CD14-positive monocyte (primary cell): ENCODE measurements around the gene TGFB3. TPM values are rescaled to one million over a fixed set of nuclear protein-coding genes. Genes with fewer than 3 reads are reported as not detected.

Source experiments
- DNase-seq, 3 donors: peaks; one replicate each; pipeline ENCODE4 v3.0.0-alpha.2; 2011 to 2022
- H2AFZ ChIP-seq: 2 replicates; pipeline ENCODE4 v1.6.0; 2012; ENCODE audit warnings: mild to moderate bottlenecking, low read depth, low read length, inconsistent platforms; ENCODE audit not compliant: insufficient read depth, poor library complexity, severe bottlenecking
- H3K27ac ChIP-seq, 2 donors: 1 replicate in 1 of 2; 2 replicates in 1 of 2; pipeline ENCODE4 v1.5.1; 2012 to 2013; ENCODE audit warnings: low read length in 2 of 2, control low read depth in 1 of 2, inconsistent platforms in 1 of 2, low read depth in 1 of 2, mild to moderate bottlenecking in 1 of 2
- H3K27me3 ChIP-seq, 2 donors: one replicate each; pipeline versions ENCODE4 v1.6.0 to v1.6.1; 2011 to 2013; ENCODE audit warnings: low read length in 2 of 2; ENCODE audit not compliant: control insufficient read depth in 2 of 2, insufficient read depth in 2 of 2
- H3K36me3 ChIP-seq, 2 donors: replicated peaks in 1 of 2; 1 replicate in 1 of 2; 2 replicates in 1 of 2; pipeline versions ENCODE4 v1.5.1 to v1.6.1; 2012 to 2013; ENCODE audit warnings: low read length in 2 of 2, control low read depth in 1 of 2, inconsistent platforms in 1 of 2, mild to moderate bottlenecking in 1 of 2; ENCODE audit not compliant: insufficient read depth in 2 of 2, control insufficient read depth in 1 of 2
- H3K4me1 ChIP-seq, 2 donors: 1 replicate in 1 of 2; 2 replicates in 1 of 2; pipeline versions ENCODE4 v1.5.1 to v1.6.1; 2012 to 2013; ENCODE audit warnings: low read length in 2 of 2, control low read depth in 1 of 2, inconsistent platforms in 1 of 2, mild to moderate bottlenecking in 1 of 2, moderate library complexity in 1 of 2; ENCODE audit not compliant: insufficient read depth in 2 of 2, control insufficient read depth in 1 of 2
- H3K4me2 ChIP-seq: replicated peaks from 2 replicates; pipeline ENCODE3; 2012; ENCODE audit warnings: low read length, moderate library complexity, mild to moderate bottlenecking; ENCODE audit not compliant: poor library complexity, severe bottlenecking; ENCODE audit errors: extremely low read depth
- H3K4me3 ChIP-seq, 3 experiments: fragments of 200-600 bp in 1 of 3; sonication (generic) in 1 of 3; replicated peaks in 1 of 3; 1 replicate in 2 of 3; 2 replicates in 1 of 3; pipeline ENCODE4 v1.5.1; 2011 to 2013; ENCODE audit warnings: low read length in 3 of 3, mild to moderate bottlenecking in 3 of 3, control low read depth in 2 of 3, low read depth in 2 of 3, inconsistent platforms in 1 of 3, moderate library complexity in 1 of 3
- H3K79me2 ChIP-seq: 2 replicates; pipeline ENCODE4 v1.6.0; 2012; ENCODE audit warnings: mild to moderate bottlenecking, control low read depth, inconsistent platforms, low read length, moderate library complexity; ENCODE audit not compliant: insufficient read depth
- H3K9ac ChIP-seq: 2 replicates; pipeline ENCODE4 v1.6.0; 2017; ENCODE audit warnings: low read length, mild to moderate bottlenecking; ENCODE audit not compliant: insufficient read depth, poor library complexity, severe bottlenecking
- H3K9me3 ChIP-seq, 2 donors: replicated peaks in 1 of 2; 1 replicate in 1 of 2; 2 replicates in 1 of 2; pipeline versions ENCODE4 v1.5.1 to v1.6.1; 2012 to 2013; ENCODE audit warnings: low read length in 2 of 2, control low read depth in 1 of 2; ENCODE audit not compliant: control insufficient read depth in 1 of 2, insufficient read depth in 1 of 2
- H4K20me1 ChIP-seq: 2 replicates; pipeline ENCODE4 v1.6.0; 2012; ENCODE audit warnings: mild to moderate bottlenecking, low read length, control low read depth, moderate library complexity; ENCODE audit not compliant: insufficient read depth
- H3K27ac Mint-ChIP-seq, 7 donors: one replicate each; pipeline ENCODE4 v1.8.0; 2020; ENCODE audit warnings: mild to moderate bottlenecking in 7 of 7, mixed read lengths in 7 of 7, moderate library complexity in 6 of 7, inconsistent platforms in 2 of 7
- H3K27me3 Mint-ChIP-seq, 3 donors: one replicate each; pipeline ENCODE4 v1.8.0; 2021 to 2022; ENCODE audit warnings: low read depth in 3 of 3, mild to moderate bottlenecking in 3 of 3, mixed read lengths in 3 of 3, moderate library complexity in 3 of 3, inconsistent platforms in 1 of 3
- H3K36me3 Mint-ChIP-seq, 2 donors: one replicate each; pipeline ENCODE4 v1.8.0; 2020; ENCODE audit warnings: mixed read lengths in 2 of 2, inconsistent platforms in 1 of 2, mild to moderate bottlenecking in 1 of 2
- H3K4me1 Mint-ChIP-seq: one replicate; pipeline ENCODE4 v1.8.0; 2020; ENCODE audit warnings: mild to moderate bottlenecking, mixed read lengths
- H3K4me3 Mint-ChIP-seq, 2 donors: one replicate each; pipeline ENCODE4 v1.8.0; 2020; ENCODE audit warnings: mild to moderate bottlenecking in 2 of 2, mixed read lengths in 2 of 2, moderate library complexity in 1 of 2
- H3K9me3 Mint-ChIP-seq, 7 donors: one replicate each; pipeline ENCODE4 v1.8.0; 2020 to 2022; ENCODE audit warnings: mixed read lengths in 7 of 7, mild to moderate bottlenecking in 6 of 7, moderate library complexity in 6 of 7, inconsistent platforms in 2 of 7
- WGBS: methylation state at CpG from one replicate; pipeline ENCODE4 v1.1.5; 2013; ENCODE audit warnings: missing lambda C conversion rate; ENCODE audit not compliant: insufficient coverage; 5-methylcytosine and 5-hydroxymethylcytosine counted together
- intact Hi-C, 2 donors: fragments of 100-400 bp; cut with micrococcal nuclease; formaldehyde crosslinking; loops; one replicate each; pipeline versions ENCODE4 v1.15.0 to v1.15.1; 2023
- polyA plus RNA-seq, 3 donors: library from polyadenylated mRNA; depleted of rRNA in 1 of 3; unstranded in 2 of 3; stranded (reverse) in 1 of 3; fragments of 300-500 nt in 2 of 3; fragments of >200 nt in 1 of 3; fragmentation: Illumina TruSeq in 2 of 3; gene quantifications; 1 replicate in 2 of 3; 2 replicates in 1 of 3; pipeline ENCODE4 v1.2.3, GENCODE V29; 2012 to 2021
- TF ChIP-seq, protein P1 (sequence below): fragments of 200-600 bp; IDR thresholded peaks from one replicate; pipeline ENCODE4 v1.8.0; 2022; ENCODE audit warnings: antibody characterized with exemption, mild to moderate bottlenecking

Gene TGFB3
- polyA plus RNA-seq, 3 donors: 0.07 to 1.8 TPM; not detected in 1

DNA sequence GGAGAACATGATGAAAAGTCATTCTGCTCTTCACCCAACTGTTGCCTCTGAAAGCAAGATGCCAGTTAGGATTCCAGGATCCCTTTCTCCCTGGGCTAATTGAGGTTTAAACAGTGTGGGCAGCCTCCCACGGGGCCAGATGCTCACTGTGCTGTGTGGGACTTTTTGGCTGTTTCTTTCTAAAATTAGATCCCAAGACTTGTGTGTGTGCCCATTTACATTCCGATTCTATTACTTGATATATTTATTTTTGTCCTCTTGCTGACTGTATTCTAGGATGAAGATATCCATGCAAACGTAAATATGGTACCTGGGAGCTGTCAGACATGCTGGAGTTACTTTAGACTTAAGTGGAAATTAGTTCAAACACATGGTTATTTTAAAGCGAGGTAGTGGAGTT is 10.0 kb upstream of the TGFB3 start:
- H3K27ac Mint-ChIP-seq: no peak overlapping the region
- no peaks in the 10 kb centered on the region for H3K27me3 Mint-ChIP-seq
- WGBS: no CpG with 5 or more reads among the region's 4 CpGs
- no peaks in the 10 kb centered on the region for H3K36me3 ChIP-seq
- no peaks in the 10 kb centered on the region for H3K79me2 ChIP-seq
- H3K27me3 ChIP-seq: no peaks in the 10 kb centered on the region
- peaks cover 2 to 3% of the 10 kb centered on the region in 2 donors for H3K36me3 Mint-ChIP-seq
- no peak overlapping the region for H3K9ac ChIP-seq
- H3K4me2 ChIP-seq: no peak overlapping the region
- H3K4me1 ChIP-seq: no peaks in the 10 kb centered on the region
- no peaks in the 10 kb centered on the region for H3K4me1 Mint-ChIP-seq
- no peak overlapping the region for H3K4me3 ChIP-seq
- no peak overlapping the region for H3K27ac ChIP-seq
- no peak overlapping the region for H3K4me3 Mint-ChIP-seq
- DNase-seq: no peak
- intact Hi-C loops: no loop called here
- no peaks in the 10 kb centered on the region for H4K20me1 ChIP-seq
- no peaks in the 10 kb centered on the region for H3K9me3 ChIP-seq
- H3K9me3 Mint-ChIP-seq: no peaks in the 10 kb centered on the region
- TF ChIP-seq, protein P1, sequence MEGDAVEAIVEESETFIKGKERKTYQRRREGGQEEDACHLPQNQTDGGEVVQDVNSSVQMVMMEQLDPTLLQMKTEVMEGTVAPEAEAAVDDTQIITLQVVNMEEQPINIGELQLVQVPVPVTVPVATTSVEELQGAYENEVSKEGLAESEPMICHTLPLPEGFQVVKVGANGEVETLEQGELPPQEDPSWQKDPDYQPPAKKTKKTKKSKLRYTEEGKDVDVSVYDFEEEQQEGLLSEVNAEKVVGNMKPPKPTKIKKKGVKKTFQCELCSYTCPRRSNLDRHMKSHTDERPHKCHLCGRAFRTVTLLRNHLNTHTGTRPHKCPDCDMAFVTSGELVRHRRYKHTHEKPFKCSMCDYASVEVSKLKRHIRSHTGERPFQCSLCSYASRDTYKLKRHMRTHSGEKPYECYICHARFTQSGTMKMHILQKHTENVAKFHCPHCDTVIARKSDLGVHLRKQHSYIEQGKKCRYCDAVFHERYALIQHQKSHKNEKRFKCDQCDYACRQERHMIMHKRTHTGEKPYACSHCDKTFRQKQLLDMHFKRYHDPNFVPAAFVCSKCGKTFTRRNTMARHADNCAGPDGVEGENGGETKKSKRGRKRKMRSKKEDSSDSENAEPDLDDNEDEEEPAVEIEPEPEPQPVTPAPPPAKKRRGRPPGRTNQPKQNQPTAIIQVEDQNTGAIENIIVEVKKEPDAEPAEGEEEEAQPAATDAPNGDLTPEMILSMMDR: no peak
- no peak overlapping the region for H2AFZ ChIP-seq

DNA sequence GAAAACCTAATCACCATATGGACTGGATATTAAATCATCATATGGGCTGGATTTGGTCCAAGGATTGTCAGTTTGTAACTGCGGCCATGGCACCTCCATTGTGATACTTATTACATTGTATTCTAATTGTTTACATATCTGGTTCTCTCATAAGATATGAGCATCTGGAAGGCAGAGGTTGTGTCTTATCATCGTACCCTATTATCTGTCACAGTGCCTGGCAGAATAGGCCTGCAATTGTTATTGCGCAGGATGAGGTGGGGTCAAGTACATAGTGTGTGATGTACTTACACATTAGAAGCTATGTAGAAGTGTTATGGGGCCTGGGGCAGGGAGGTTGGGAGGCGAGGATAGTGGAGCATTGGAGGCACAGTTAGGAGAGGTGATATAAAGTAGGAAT is 8.5 kb upstream of the TGFB3 start:
- WGBS: 100% methylated on average over 3 of the region's 4 CpGs
- no peaks in the 10 kb centered on the region for H3K27me3 ChIP-seq
- DNase-seq: no peak
- H4K20me1 ChIP-seq: no peaks in the 10 kb centered on the region
- H3K9me3 ChIP-seq: no peaks in the 10 kb centered on the region
- H3K4me1 ChIP-seq: peaks cover 9 to 10% of the 10 kb centered on the region in 2 donors
- H3K79me2 ChIP-seq: no peaks in the 10 kb centered on the region
- no peak overlapping the region for H3K4me2 ChIP-seq
- no peak overlapping the region for H3K4me3 Mint-ChIP-seq
- no peak overlapping the region for H3K27ac Mint-ChIP-seq
- H3K4me1 Mint-ChIP-seq: peaks cover 10% of the 10 kb centered on the region
- H3K27ac ChIP-seq: no peak overlapping the region
- H3K4me3 ChIP-seq: no peak overlapping the region
- H2AFZ ChIP-seq: no peak overlapping the region
- H3K27me3 Mint-ChIP-seq: no peaks in the 10 kb centered on the region
- H3K36me3 ChIP-seq: no peaks in the 10 kb centered on the region
- TF ChIP-seq, protein P1: no peak
- intact Hi-C loops: no loop called here
- H3K9ac ChIP-seq: no peak overlapping the region
- peaks cover 0 to 2% of the 10 kb centered on the region in 2 donors for H3K36me3 Mint-ChIP-seq
- H3K9me3 Mint-ChIP-seq: no peaks in the 10 kb centered on the region
